Liver (tissue), 9 donors: Measurements from ENCODE around the gene SNCA. TPM values are rescaled to one million over a fixed set of nuclear protein-coding genes. Genes with fewer than 3 reads are reported as not detected.

Source experiments
- DNase-seq: peaks from one replicate; pipeline ENCODE4 v3.0.0-alpha.2; 2017; ENCODE audit warnings: low spot score
- H3K27ac ChIP-seq, 2 donors: one replicate each; pipeline ENCODE4 v1.7.0; 2013; ENCODE audit warnings: inconsistent platforms in 2 of 2, low read length in 2 of 2, control low read depth in 1 of 2, low read depth in 1 of 2, mild to moderate bottlenecking in 1 of 2
- H3K27me3 ChIP-seq, 4 donors: one replicate each; pipeline versions ENCODE4 v1.6.1 to v1.7.0; 2013; ENCODE audit warnings: low read length in 3 of 4, inconsistent platforms in 1 of 4, mild to moderate bottlenecking in 1 of 4, moderate library complexity in 1 of 4; ENCODE audit not compliant: control insufficient read depth in 4 of 4, insufficient read depth in 4 of 4
- H3K36me3 ChIP-seq, 4 donors: one replicate each; pipeline versions ENCODE4 v1.6.1 to v1.7.0; 2013; ENCODE audit warnings: low read length in 3 of 4, mild to moderate bottlenecking in 3 of 4, low read depth in 1 of 4, moderate library complexity in 1 of 4; ENCODE audit not compliant: control insufficient read depth in 4 of 4, insufficient read depth in 3 of 4
- H3K4me1 ChIP-seq, 4 donors: one replicate each; pipeline versions ENCODE4 v1.6.1 to v1.7.0; 2013; ENCODE audit warnings: low read length in 3 of 4, mild to moderate bottlenecking in 3 of 4, moderate library complexity in 1 of 4; ENCODE audit not compliant: control insufficient read depth in 4 of 4, insufficient read depth in 4 of 4
- H3K4me3 ChIP-seq, 3 donors: one replicate each; pipeline versions ENCODE4 v1.6.1 to v1.7.0; 2013; ENCODE audit warnings: low read length in 3 of 3, control low read depth in 1 of 3, low read depth in 1 of 3, mild to moderate bottlenecking in 1 of 3
- H3K9ac ChIP-seq, 2 donors: one replicate each; pipeline ENCODE4 v1.7.0; 2013; ENCODE audit warnings: low read length in 2 of 2, mild to moderate bottlenecking in 2 of 2, moderate library complexity in 2 of 2, control low read depth in 1 of 2, low read depth in 1 of 2
- H3K9me3 ChIP-seq, 4 donors: one replicate each; pipeline versions ENCODE4 v1.6.1 to v1.7.0; 2013; ENCODE audit warnings: low read length in 3 of 4; ENCODE audit not compliant: control insufficient read depth in 4 of 4
- ATF3 ChIP-seq: IDR thresholded peaks from 2 replicates; pipeline ENCODE4 v1.6.1; 2016; ENCODE audit warnings: antibody characterized with exemption
- CTCF ChIP-seq: fragments of 150-350 bp; IDR thresholded peaks from 2 replicates; pipeline ENCODE4 v1.5.1; 2017; ENCODE audit warnings: improper control_type of control experiment, low read depth, low read length; ENCODE audit not compliant: missing input control
- EGR1 ChIP-seq, 2 donors: IDR thresholded peaks; 2 replicates each; pipeline ENCODE4 v1.6.1; 2016 to 2018; ENCODE audit warnings: antibody characterized with exemption in 2 of 2, low read depth in 2 of 2
- FOXA1 ChIP-seq: IDR thresholded peaks from 2 replicates; pipeline ENCODE4 v1.6.1; 2016; ENCODE audit warnings: antibody characterized with exemption
- FOXA2 ChIP-seq: IDR thresholded peaks from 2 replicates; pipeline ENCODE4 v1.6.1; 2016; ENCODE audit warnings: antibody characterized with exemption
- GABPA ChIP-seq, 2 donors: IDR thresholded peaks in 1 of 2; conservative IDR thresholded peaks in 1 of 2; 2 replicates each; pipeline ENCODE4 v1.6.1; 2016; ENCODE audit warnings: antibody characterized with exemption in 2 of 2, mild to moderate bottlenecking in 1 of 2, moderate library complexity in 1 of 2
- HNF4A ChIP-seq, 2 donors: conservative IDR thresholded peaks; 2 replicates each; pipeline ENCODE4 v1.6.1; 2016; ENCODE audit warnings: antibody characterized with exemption in 2 of 2, mild to moderate bottlenecking in 2 of 2
- HNF4G ChIP-seq: IDR thresholded peaks from 2 replicates; pipeline ENCODE4 v1.6.1; 2016; ENCODE audit warnings: antibody characterized with exemption
- JUND ChIP-seq, 2 donors: IDR thresholded peaks; 2 replicates each; pipeline ENCODE4 v1.6.1; 2016; ENCODE audit warnings: antibody characterized with exemption in 2 of 2
- MAX ChIP-seq: IDR thresholded peaks from 2 replicates; pipeline ENCODE4 v1.6.1; 2016; ENCODE audit warnings: antibody characterized with exemption
- NR2F2 ChIP-seq: IDR thresholded peaks from 2 replicates; pipeline ENCODE4 v1.6.1; 2016; ENCODE audit warnings: antibody characterized with exemption
- RAD21 ChIP-seq, 2 donors: IDR thresholded peaks; 2 replicates each; pipeline ENCODE4 v1.6.1; 2016; ENCODE audit warnings: antibody characterized with exemption in 2 of 2, mild to moderate bottlenecking in 2 of 2
- REST ChIP-seq: IDR thresholded peaks from 2 replicates; pipeline ENCODE4 v1.6.1; 2016; ENCODE audit warnings: antibody characterized with exemption, mild to moderate bottlenecking
- RXRA ChIP-seq, 2 donors: IDR thresholded peaks; 2 replicates each; pipeline ENCODE4 v1.6.1; 2017 to 2018; ENCODE audit warnings: antibody characterized with exemption in 2 of 2, mild to moderate bottlenecking in 1 of 2
- SP1 ChIP-seq: IDR thresholded peaks from 2 replicates; pipeline ENCODE4 v1.6.1; 2018; ENCODE audit warnings: antibody characterized with exemption, mild to moderate bottlenecking
- TAF1 ChIP-seq: conservative IDR thresholded peaks from 2 replicates; pipeline ENCODE4 v1.6.1; 2016; ENCODE audit warnings: antibody characterized with exemption, mild to moderate bottlenecking
- YY1 ChIP-seq: IDR thresholded peaks from 2 replicates; pipeline ENCODE4 v1.6.1; 2016; ENCODE audit warnings: antibody characterized with exemption, mild to moderate bottlenecking
- polyA plus RNA-seq, 2 donors: library from polyadenylated mRNA; stranded (reverse) in 1 of 2; unstranded in 1 of 2; fragments of 200-250 nt in 1 of 2; fragments of >200 nt in 1 of 2; fragmentation: Nextera tagmentation in 1 of 2; extraction: Ambion mirVana in 1 of 2; gene quantifications; one replicate each; pipeline versions ENCODE4 v1.2.1 to v1.2.3, GENCODE V29; 2013 to 2015
- total RNA-seq, 2 donors: library from RNA; depleted of rRNA; stranded (reverse); fragments of >200 nt; gene quantifications; one replicate each; pipeline ENCODE4 v1.2.3, GENCODE V29; 2014
- TF ChIP-seq, protein P1 (sequence below): IDR thresholded peaks from 2 replicates; pipeline ENCODE4 v1.6.1; 2016; ENCODE audit warnings: antibody characterized with exemption
- donor health status: healthy.
- donor health status: healthy.
- donor health status: healthy.
- donor health status: healthy.
- donor health status: healthy.

Gene SNCA
- total and polyA plus RNA-seq, 4 donors = 0.44 to 292 (median 0.70) TPM

GRCh38 chr4:89868276-89868675 lies 31.3 kb upstream of the SNCA start:
- H3K27ac ChIP-seq = no peak overlapping the region
- no peak overlapping the region for H3K9ac ChIP-seq
- H3K36me3 ChIP-seq = no peaks in the 10 kb centered on the region
- H3K4me3 ChIP-seq = no peak overlapping the region
- H3K4me1 ChIP-seq = no peaks in the 10 kb centered on the region
- no peaks in the 10 kb centered on the region for H3K27me3 ChIP-seq
- H3K9me3 ChIP-seq = no peaks in the 10 kb centered on the region
- DNase-seq = no peak
- TF ChIP-seq MAX = no peak
- TF ChIP-seq SP1 = no peak
- no peak for TF ChIP-seq RAD21 (IDR thresholded peaks at IDR 0.05)
- no peak for TF ChIP-seq HNF4A (conservative IDR thresholded peaks at IDR 0.05)
- TF ChIP-seq EGR1 (IDR thresholded peaks at IDR 0.05; ENCODE audit: low read depth in 2 of 2) = no peak
- TF ChIP-seq REST = no peak
- TF ChIP-seq, protein P1, sequence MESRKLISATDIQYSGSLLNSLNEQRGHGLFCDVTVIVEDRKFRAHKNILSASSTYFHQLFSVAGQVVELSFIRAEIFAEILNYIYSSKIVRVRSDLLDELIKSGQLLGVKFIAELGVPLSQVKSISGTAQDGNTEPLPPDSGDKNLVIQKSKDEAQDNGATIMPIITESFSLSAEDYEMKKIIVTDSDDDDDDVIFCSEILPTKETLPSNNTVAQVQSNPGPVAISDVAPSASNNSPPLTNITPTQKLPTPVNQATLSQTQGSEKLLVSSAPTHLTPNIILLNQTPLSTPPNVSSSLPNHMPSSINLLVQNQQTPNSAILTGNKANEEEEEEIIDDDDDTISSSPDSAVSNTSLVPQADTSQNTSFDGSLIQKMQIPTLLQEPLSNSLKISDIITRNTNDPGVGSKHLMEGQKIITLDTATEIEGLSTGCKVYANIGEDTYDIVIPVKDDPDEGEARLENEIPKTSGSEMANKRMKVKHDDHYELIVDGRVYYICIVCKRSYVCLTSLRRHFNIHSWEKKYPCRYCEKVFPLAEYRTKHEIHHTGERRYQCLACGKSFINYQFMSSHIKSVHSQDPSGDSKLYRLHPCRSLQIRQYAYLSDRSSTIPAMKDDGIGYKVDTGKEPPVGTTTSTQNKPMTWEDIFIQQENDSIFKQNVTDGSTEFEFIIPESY = no peak
- no peak for TF ChIP-seq FOXA2
- no peak for TF ChIP-seq RXRA (IDR thresholded peaks at IDR 0.05)
- TF ChIP-seq CTCF = no peak
- TF ChIP-seq YY1 = no peak
- TF ChIP-seq JUND (IDR thresholded peaks at IDR 0.05) = no peak
- no peak for TF ChIP-seq NR2F2
- TF ChIP-seq FOXA1 = no peak
- TF ChIP-seq GABPA (IDR thresholded peaks at IDR 0.05 in 1 of 2, conservative IDR thresholded peaks at IDR 0.05 in 1 of 2) = no peak
- no peak for TF ChIP-seq TAF1
- TF ChIP-seq ATF3 = no peak
- TF ChIP-seq HNF4G = no peak
